Neural progenitor cell (in vitro differentiated cells): ENCODE data around the gene MRPS34. TPM values are rescaled to one million over a fixed set of nuclear protein-coding genes. Genes with fewer than 3 reads are reported as not detected.
A peak's percentile ranks its signal among the peaks of the same experiment; 100 is the strongest.

ENCODE experiments used
- DNase-seq: peaks from one replicate; pipeline ENCODE4 v3.0.0-alpha.2; 2016; ENCODE audit warnings: low spot score
- H2AFZ ChIP-seq: fragments of 200-600 bp; sonication (generic); replicated peaks from 2 replicates; pipeline ENCODE4 v1.6.1; 2016; ENCODE audit warnings: antibody characterized with exemption
- H3F3A ChIP-seq: fragments of 200-600 bp; sonication (generic); 2 replicates; pipeline ENCODE4 v1.6.1; 2016; ENCODE audit warnings: antibody characterized with exemption, low read depth
- H3K27ac ChIP-seq: fragments of 200-600 bp; sonication (generic); 2 replicates; pipeline ENCODE4 v1.5.1; 2016; ENCODE audit warnings: mild to moderate bottlenecking
- H3K27me3 ChIP-seq: fragments of 200-600 bp; sonication (generic); 2 replicates; pipeline ENCODE4 v1.6.1; 2016; ENCODE audit warnings: mild to moderate bottlenecking, moderate library complexity
- H3K36me3 ChIP-seq: fragments of 200-600 bp; sonication (generic); 2 replicates; pipeline ENCODE4 v1.5.1; 2016
- H3K4me1 ChIP-seq: fragments of 200-600 bp; sonication (generic); 2 replicates; pipeline ENCODE4 v1.6.1; 2016; ENCODE audit warnings: mixed run types
- H3K4me2 ChIP-seq: fragments of 200-600 bp; sonication (generic); 2 replicates; pipeline ENCODE4 v1.6.1; 2016
- H3K4me3 ChIP-seq: fragments of 200-600 bp; sonication (generic); 2 replicates; pipeline ENCODE4 v1.5.1; 2016
- H3K79me2 ChIP-seq: fragments of 200-600 bp; sonication (generic); 2 replicates; pipeline ENCODE4 v1.6.1; 2016; ENCODE audit warnings: low read depth
- H3K9ac ChIP-seq: fragments of 200-600 bp; sonication (generic); 2 replicates; pipeline ENCODE4 v1.6.1; 2016
- H3K9me3 ChIP-seq: fragments of 200-600 bp; sonication (generic); 2 replicates; pipeline ENCODE4 v1.5.1; 2016; ENCODE audit warnings: low read depth
- H4K20me1 ChIP-seq: fragments of 200-600 bp; sonication (generic); 2 replicates; pipeline ENCODE4 v1.6.1; 2016; ENCODE audit warnings: low read depth
- H3K27ac Mint-ChIP-seq: 3 replicates; pipeline ENCODE4 v1.8.0; 2021; ENCODE audit warnings: mixed read lengths
- H3K27me3 Mint-ChIP-seq: 2 replicates; pipeline ENCODE4 v1.8.0; 2022; ENCODE audit warnings: low read depth, mild to moderate bottlenecking, inconsistent platforms, moderate library complexity, mixed read lengths; ENCODE audit not compliant: insufficient read depth
- H3K36me3 Mint-ChIP-seq: 3 replicates; pipeline ENCODE4 v1.8.0; 2021; ENCODE audit warnings: mixed read lengths
- H3K4me1 Mint-ChIP-seq: 3 replicates; pipeline ENCODE4 v1.8.0; 2021; ENCODE audit warnings: mixed read lengths
- H3K4me3 Mint-ChIP-seq: 3 replicates; pipeline ENCODE4 v1.8.0; 2021; ENCODE audit warnings: mild to moderate bottlenecking, moderate library complexity, mixed read lengths
- H3K9me3 Mint-ChIP-seq: 3 replicates; pipeline ENCODE4 v1.8.0; 2020; ENCODE audit warnings: mixed read lengths
- CTCF ChIP-seq: fragments of 200-600 bp; sonication (generic); IDR thresholded peaks from 2 replicates; pipeline ENCODE4 v1.5.1; 2017; ENCODE audit warnings: antibody characterized with exemption, mild to moderate bottlenecking
- EZH2 ChIP-seq: fragments of 200-600 bp; sonication (generic); IDR thresholded peaks from 2 replicates; pipeline ENCODE4 v1.6.1; 2017; ENCODE audit warnings: antibody characterized with exemption, mild to moderate bottlenecking, moderate library complexity
- EZH2phosphoT487 ChIP-seq: fragments of 200-600 bp; sonication (generic); IDR thresholded peaks from 2 replicates; pipeline ENCODE4 v1.6.1; 2017; ENCODE audit warnings: antibody characterized with exemption
- total RNA-seq: library from RNA; depleted of rRNA; stranded (reverse); fragments of >200 nt; gene quantifications from 2 replicates; pipeline ENCODE4 v1.2.3, GENCODE V29; 2015; ENCODE audit warnings: low replicate concordance

MRPS34 gene
- total RNA-seq, 1 donor from 2014 or later = 48.4 TPM

- no peaks in the 10 kb centered on the region for H3K36me3 ChIP-seq
- H3K27ac ChIP-seq = no peak overlapping the region
- H3K9ac ChIP-seq = no peak overlapping the region
- no peak for DNase-seq
- H3K27me3 Mint-ChIP-seq = peaks cover 1% of the 10 kb centered on the region
- H3K4me1 Mint-ChIP-seq = no peaks in the 10 kb centered on the region
- no peaks in the 10 kb centered on the region for H3K79me2 ChIP-seq
- peaks cover 8% of the 10 kb centered on the region for H3F3A ChIP-seq
- TF ChIP-seq EZH2phosphoT487 (no peak), CTCF (no peak), EZH2 (no peak)
- no peak overlapping the region for H2AFZ ChIP-seq
- H3K4me2 ChIP-seq = no peak overlapping the region
- H3K4me3 Mint-ChIP-seq = no peak overlapping the region
- H3K9me3 ChIP-seq = no peaks in the 10 kb centered on the region
- no peaks in the 10 kb centered on the region for H3K4me1 ChIP-seq
- H3K27ac Mint-ChIP-seq = peak overlapping the region; percentile 93
- no peaks in the 10 kb centered on the region for H3K9me3 Mint-ChIP-seq
- no peak overlapping the region for H3K4me3 ChIP-seq
- H4K20me1 ChIP-seq = peaks cover 15% of the 10 kb centered on the region
- peaks cover 4% of the 10 kb centered on the region for H3K36me3 Mint-ChIP-seq
- no peaks in the 10 kb centered on the region for H3K27me3 ChIP-seq
Measured at GRCh38 chr16:1760911-1761310, 12.0 kb downstream of the MRPS34 start.

- TF ChIP-seq EZH2 = no peak
- TF ChIP-seq EZH2phosphoT487 = no peak
- TF ChIP-seq CTCF = no peak
- Histone ChIP-seq H3K4me1 (no peaks in the 10 kb centered on the region), H3K27me3 (no peaks in the 10 kb centered on the region), H3K4me3 (no peak overlapping the region), H3K79me2 (no peaks in the 10 kb centered on the region), H3K9me3 (no peaks in the 10 kb centered on the region), H3K27ac (no peak overlapping the region), H3K4me2 (no peak overlapping the region), H3K9ac (no peak overlapping the region), H2AFZ (no peak overlapping the region), H3K36me3 (no peaks in the 10 kb centered on the region), H3F3A (peaks cover 8% of the 10 kb centered on the region), H4K20me1 (peaks cover 13% of the 10 kb centered on the region)
- H3K9me3 Mint-ChIP-seq = no peaks in the 10 kb centered on the region
- DNase-seq = no peak
- no peak overlapping the region for H3K4me3 Mint-ChIP-seq
- H3K36me3 Mint-ChIP-seq = peaks cover 5% of the 10 kb centered on the region
- no peaks in the 10 kb centered on the region for H3K4me1 Mint-ChIP-seq
- H3K27me3 Mint-ChIP-seq = peaks cover 4% of the 10 kb centered on the region
- H3K27ac Mint-ChIP-seq = no peak overlapping the region
Measured at GRCh38 chr16:1759511-1759910, 13.4 kb downstream of the MRPS34 start.

GRCh38 chr16:1758923-1759322 lies 14.0 kb downstream of the MRPS34 start:
- no peak overlapping the region for H2AFZ ChIP-seq
- DNase-seq = no peak
- no peaks in the 10 kb centered on the region for H3K9me3 Mint-ChIP-seq
- H3K4me1 ChIP-seq = no peaks in the 10 kb centered on the region
- H3K4me1 Mint-ChIP-seq = no peaks in the 10 kb centered on the region
- H3K79me2 ChIP-seq = no peaks in the 10 kb centered on the region
- TF ChIP-seq EZH2 = no peak
- TF ChIP-seq EZH2phosphoT487 = no peak
- TF ChIP-seq CTCF = no peak
- H3K4me2 ChIP-seq = no peak overlapping the region
- H3F3A ChIP-seq = peaks cover 8% of the 10 kb centered on the region
- H3K36me3 ChIP-seq = no peaks in the 10 kb centered on the region
- H3K27ac ChIP-seq = no peak overlapping the region
- H4K20me1 ChIP-seq = peaks cover 8% of the 10 kb centered on the region
- peaks cover 7% of the 10 kb centered on the region for H3K36me3 Mint-ChIP-seq
- H3K9ac ChIP-seq = no peak overlapping the region
- H3K4me3 ChIP-seq = no peak overlapping the region
- H3K27ac Mint-ChIP-seq = no peak overlapping the region
- H3K4me3 Mint-ChIP-seq = no peak overlapping the region
- peaks cover 4% of the 10 kb centered on the region for H3K27me3 Mint-ChIP-seq
- H3K9me3 ChIP-seq = no peaks in the 10 kb centered on the region
- no peaks in the 10 kb centered on the region for H3K27me3 ChIP-seq
